Mucosa of stomach (tissue), 1 donor: ENCODE data around the gene SLC39A11.
"Not testable (repeated sequence)": the region's sequence is repeated elsewhere in the genome, so short reads cannot be mapped to it uniquely, and the experiment has no call there.

Experiments used
- H3K27me3 ChIP-seq: one replicate; pipeline ENCODE4 v1.7.0; 2013; ENCODE audit warnings: mild to moderate bottlenecking, low read length; ENCODE audit not compliant: control insufficient read depth, insufficient read depth
- H3K36me3 ChIP-seq: one replicate; pipeline ENCODE4 v1.7.0; 2013; ENCODE audit warnings: low read length; ENCODE audit not compliant: control insufficient read depth, insufficient read depth
- H3K4me1 ChIP-seq: one replicate; pipeline ENCODE4 v1.7.0; 2013; ENCODE audit warnings: mild to moderate bottlenecking, low read length; ENCODE audit not compliant: control insufficient read depth, insufficient read depth
- H3K4me3 ChIP-seq: one replicate; pipeline ENCODE4 v1.7.0; 2013; ENCODE audit warnings: low read length
- H3K9ac ChIP-seq: one replicate; pipeline ENCODE4 v1.7.0; 2013; ENCODE audit warnings: mild to moderate bottlenecking, low read length, moderate library complexity
- H3K9me3 ChIP-seq: one replicate; pipeline ENCODE4 v1.7.0; 2013; ENCODE audit warnings: mild to moderate bottlenecking, low read length, moderate library complexity; ENCODE audit not compliant: control insufficient read depth
- donor health status: Pancreatic carcinoma.

SLC39A11 gene

GRCh38 chr17:72786209-72786608 is 306.3 kb downstream of the SLC39A11 start:
- Histone ChIP-seq H3K9ac (no peak overlapping the region), H3K4me3 (no peak overlapping the region), H3K36me3 (no peaks in the 10 kb centered on the region), H3K9me3 (no peaks in the 10 kb centered on the region), H3K27me3 (no peaks in the 10 kb centered on the region), H3K4me1 (peaks cover 9% of the 10 kb centered on the region)

GRCh38 chr17:72782985-72783701 is 309.3 kb downstream of the SLC39A11 start:
- Histone ChIP-seq H3K36me3 (no peaks in the 10 kb centered on the region), H3K4me1 (peaks cover 9% of the 10 kb centered on the region), H3K9ac (no peak overlapping the region), H3K4me3 (no peak overlapping the region), H3K9me3 (no peaks in the 10 kb centered on the region), H3K27me3 (no peaks in the 10 kb centered on the region)

- H3K36me3 ChIP-seq, H3K27me3 ChIP-seq, H3K9ac ChIP-seq, H3K9me3 ChIP-seq, H3K4me1 ChIP-seq, H3K4me3 ChIP-seq: not testable (repeated sequence)
Measured at GRCh38 chr17:72782437-72782836, 310.1 kb downstream of the SLC39A11 start.

GRCh38 chr17:72778169-72779151 is 314.0 kb downstream of the SLC39A11 start:
- Histone ChIP-seq H3K27me3 (no peaks in the 10 kb centered on the region), H3K4me3 (no peak overlapping the region)

GRCh38 chr17:72775919-72776318 is 316.6 kb downstream of the SLC39A11 start:
- H3K36me3 ChIP-seq, result no peaks in the 10 kb centered on the region
- no peaks in the 10 kb centered on the region for H3K4me1 ChIP-seq
- no peak overlapping the region for H3K4me3 ChIP-seq
- H3K9ac ChIP-seq, result no peak overlapping the region
- no peaks in the 10 kb centered on the region for H3K9me3 ChIP-seq
- H3K27me3 ChIP-seq, result no peaks in the 10 kb centered on the region

More at GRCh38 chr17:72778169-72779151, 314.0 kb downstream of the SLC39A11 start:
- no peaks in the 10 kb centered on the region for H3K36me3 ChIP-seq
- no peak overlapping the region for H3K9ac ChIP-seq
- no peaks in the 10 kb centered on the region for H3K9me3 ChIP-seq
- H3K4me1 ChIP-seq, result peaks cover 4% of the 10 kb centered on the region

GRCh38 chr17:72775237-72775636 is 317.3 kb downstream of the SLC39A11 start:
- Histone ChIP-seq H3K4me3 (no peak overlapping the region), H3K4me1 (no peaks in the 10 kb centered on the region), H3K9me3 (no peaks in the 10 kb centered on the region), H3K36me3 (no peaks in the 10 kb centered on the region), H3K9ac (no peak overlapping the region), H3K27me3 (no peaks in the 10 kb centered on the region)

GRCh38 chr17:72774236-72774635 is 318.3 kb downstream of the SLC39A11 start:
- Histone ChIP-seq H3K4me1 (no peaks in the 10 kb centered on the region), H3K4me3 (no peak overlapping the region), H3K9me3 (no peaks in the 10 kb centered on the region), H3K36me3 (no peaks in the 10 kb centered on the region), H3K27me3 (no peaks in the 10 kb centered on the region), H3K9ac (no peak overlapping the region)

- H3K4me3 ChIP-seq, H3K27me3 ChIP-seq, H3K36me3 ChIP-seq, H3K4me1 ChIP-seq, H3K9me3 ChIP-seq, H3K9ac ChIP-seq: not testable (repeated sequence)
Measured at GRCh38 chr17:72773225-72773624, 319.3 kb downstream of the SLC39A11 start.

- Histone ChIP-seq H3K9ac (no peak overlapping the region), H3K4me1 (no peaks in the 10 kb centered on the region), H3K36me3 (no peaks in the 10 kb centered on the region), H3K27me3 (no peaks in the 10 kb centered on the region), H3K9me3 (no peaks in the 10 kb centered on the region), H3K4me3 (no peak overlapping the region)
Measured at GRCh38 chr17:72772331-72772821, 320.1 kb downstream of the SLC39A11 start.

- H3K9ac ChIP-seq, result no peak overlapping the region
- H3K4me3 ChIP-seq, result no peak overlapping the region
- H3K4me1 ChIP-seq, result no peaks in the 10 kb centered on the region
- no peaks in the 10 kb centered on the region for H3K27me3 ChIP-seq
- no peaks in the 10 kb centered on the region for H3K36me3 ChIP-seq
- H3K9me3 ChIP-seq, result no peaks in the 10 kb centered on the region
Measured at GRCh38 chr17:72771734-72772133, 320.8 kb downstream of the SLC39A11 start.

GRCh38 chr17:72766761-72767356 is 325.6 kb downstream of the SLC39A11 start:
- Histone ChIP-seq H3K9me3 (no peaks in the 10 kb centered on the region), H3K27me3 (no peaks in the 10 kb centered on the region), H3K4me1 (no peaks in the 10 kb centered on the region), H3K9ac (no peak overlapping the region), H3K36me3 (no peaks in the 10 kb centered on the region), H3K4me3 (no peak overlapping the region)
